Fibroblast of villous mesenchyme (primary cell): ENCODE data around the gene OTUB2. TPM values are rescaled to one million over a fixed set of nuclear protein-coding genes. Genes with fewer than 3 reads are reported as not detected.

ENCODE experiments used
- DNase-seq: peaks from one replicate; pipeline ENCODE4 v3.0.0-alpha.2; 2010; ENCODE audit warnings: low read depth
- H3K4me3 ChIP-seq: 2 replicates; pipeline ENCODE4 v1.5.1; 2011; ENCODE audit warnings: low read depth, mild to moderate bottlenecking, low read length
- CTCF ChIP-seq: IDR thresholded peaks from 2 replicates; pipeline ENCODE4 v1.5.1; 2012; ENCODE audit warnings: low read depth, mild to moderate bottlenecking, low read length; ENCODE audit not compliant: insufficient read depth
- total RNA-seq: library from RNA; depleted of rRNA; stranded (reverse); fragments of >200 nt; gene quantifications from 2 replicates; pipeline ENCODE4 v1.2.3, GENCODE V29; 2012

OTUB2 gene
- total RNA-seq, 1 donor, result 1.3 TPM

GRCh38 chr14:93996130-93996695 is 29.9 kb upstream of the OTUB2 start:
- TF ChIP-seq CTCF, result no peak
- no peak for DNase-seq

GRCh38 chr14:93997082-93997481 is 29.1 kb upstream of the OTUB2 start, which contains the start of gene CCDC197:
Gene CCDC197 (plus strand): TSS chr14:93997301. CDS start chr14:93998132, 831 bp downstream.
- TF ChIP-seq CTCF, result no peak
- DNase-seq, result no peak
- no peak within 1 kb of the TSS for H3K4me3 ChIP-seq

More at GRCh38 chr14:93996130-93996695, 29.9 kb upstream of the OTUB2 start:
- no peak overlapping the region for H3K4me3 ChIP-seq

- no peak for TF ChIP-seq CTCF
- no peak overlapping the region for H3K4me3 ChIP-seq
- no peak for DNase-seq
Measured at GRCh38 chr14:93997916-93998870, 27.9 kb upstream of the OTUB2 start.

GRCh38 chr14:93998871-93999403 is 27.2 kb upstream of the OTUB2 start:
- TF ChIP-seq CTCF, result no peak
- H3K4me3 ChIP-seq, result no peak overlapping the region
- DNase-seq, result no peak

GRCh38 chr14:93999573-93999972 is 26.6 kb upstream of the OTUB2 start:
- no peak for TF ChIP-seq CTCF
- no peak overlapping the region for H3K4me3 ChIP-seq
- no peak for DNase-seq

GRCh38 chr14:94000267-94000666 is 25.9 kb upstream of the OTUB2 start:
- no peak overlapping the region for H3K4me3 ChIP-seq
- DNase-seq, result no peak
- TF ChIP-seq CTCF, result no peak
